Keratinocyte (primary cell): ENCODE measurements around the gene SHD. TPM values are rescaled to one million over a fixed set of nuclear protein-coding genes. Genes with fewer than 3 reads are reported as not detected.

Experiments
- DNase-seq: peaks from one replicate; pipeline ENCODE4 v3.0.0-alpha.2; 2011; ENCODE audit warnings: low read depth, missing footprints, low spot score
- FAIRE-seq: peaks from 2 replicates; lab custom pipeline; 2011; peaks lifted over from hg19 to GRCh38; lab: Jason Lieb, UNC
- H2AFZ ChIP-seq: 2 replicates; pipeline ENCODE4 v1.6.0; 2012; ENCODE audit warnings: low read length, control low read depth, inconsistent platforms; ENCODE audit not compliant: control insufficient read depth
- H3K27ac ChIP-seq: 2 replicates; pipeline ENCODE4 v1.5.1; 2011; ENCODE audit warnings: low read length; ENCODE audit not compliant: control insufficient read depth, insufficient read depth
- H3K27me3 ChIP-seq: 3 replicates; pipeline ENCODE4 v1.6.0; 2011; ENCODE audit warnings: low read length; ENCODE audit not compliant: control insufficient read depth, insufficient read depth; ENCODE audit errors: extremely low read depth
- H3K36me3 ChIP-seq, 2 experiments: 2 replicates in 1 of 2; 3 replicates in 1 of 2; pipeline ENCODE4 v1.5.1; 2011; ENCODE audit warnings: low read length in 2 of 2, mild to moderate bottlenecking in 1 of 2; ENCODE audit not compliant: control insufficient read depth in 2 of 2, insufficient read depth in 2 of 2; ENCODE audit errors: extremely low read depth in 1 of 2
- H3K4me1 ChIP-seq: 3 replicates; pipeline ENCODE4 v1.5.1; 2011; ENCODE audit warnings: low read length; ENCODE audit not compliant: control insufficient read depth, insufficient read depth; ENCODE audit errors: extremely low read depth
- H3K4me2 ChIP-seq: 3 replicates; pipeline ENCODE4 v1.6.0; 2011; ENCODE audit warnings: low read depth, low read length; ENCODE audit not compliant: control insufficient read depth, insufficient read depth; ENCODE audit errors: extremely low read depth
- H3K4me3 ChIP-seq, 3 experiments: fragments of 200-600 bp in 1 of 3; sonication (generic) in 1 of 3; 2 replicates in 2 of 3; 3 replicates in 1 of 3; pipeline ENCODE4 v1.5.1; 2011 to 2016; ENCODE audit warnings: low read length in 3 of 3, mild to moderate bottlenecking in 3 of 3, control low read depth in 2 of 3, inconsistent platforms in 1 of 3, low read depth in 1 of 3, mixed read lengths in 1 of 3, mixed run types in 1 of 3, moderate library complexity in 1 of 3; ENCODE audit not compliant: control insufficient read depth in 2 of 3, insufficient read depth in 2 of 3; ENCODE audit errors: extremely low read depth in 1 of 3
- H3K79me2 ChIP-seq: 2 replicates; pipeline ENCODE4 v1.6.0; 2012; ENCODE audit warnings: low read length; ENCODE audit not compliant: control insufficient read depth, insufficient read depth
- H3K9ac ChIP-seq: 3 replicates; pipeline ENCODE4 v1.6.0; 2011; ENCODE audit warnings: low read length; ENCODE audit not compliant: control insufficient read depth, insufficient read depth; ENCODE audit errors: extremely low read depth
- H3K9me1 ChIP-seq: 3 replicates; pipeline ENCODE4 v1.6.0; 2011; ENCODE audit warnings: low read length; ENCODE audit not compliant: control insufficient read depth, insufficient read depth; ENCODE audit errors: extremely low read depth
- H3K9me3 ChIP-seq: 2 replicates; pipeline ENCODE4 v1.5.1; 2012; ENCODE audit warnings: low read depth, low read length; ENCODE audit not compliant: control insufficient read depth
- H4K20me1 ChIP-seq: 3 replicates; pipeline ENCODE4 v1.6.0; 2011; ENCODE audit warnings: low read length; ENCODE audit not compliant: control insufficient read depth, insufficient read depth; ENCODE audit errors: extremely low read depth
- CTCF ChIP-seq, 3 experiments: IDR thresholded peaks in 1 of 3; conservative IDR thresholded peaks in 1 of 3; optimal IDR thresholded peaks in 1 of 3; 2 replicates in 2 of 3; 3 replicates in 1 of 3; pipeline versions ENCODE3 to v1.5.1; 2011; ENCODE audit warnings: low read length in 3 of 3, mild to moderate bottlenecking in 3 of 3, moderate library complexity in 2 of 3, control low read depth in 1 of 3, inconsistent platforms in 1 of 3; ENCODE audit not compliant: insufficient read depth in 2 of 3; ENCODE audit errors: extremely low read depth in 1 of 3
- EZH2 ChIP-seq: IDR thresholded peaks from one replicate; pipeline ENCODE4 v1.6.1; 2012; ENCODE audit warnings: inconsistent platforms, mild to moderate bottlenecking, low read length, moderate library complexity
- dilution Hi-C: fragments of 300-500 bp; cut with MboI; formaldehyde crosslinking; loops from one replicate; pipeline ENCODE4 v1.7.0; 2020; ENCODE audit warnings: low sequenced_read_pairs; ENCODE audit not compliant: extremely low pct_ligation_motif_present
- polyA plus RNA-seq, 5 experiments: library from polyadenylated mRNA; depleted of rRNA in 3 of 5; stranded (reverse) in 3 of 5; stranded (forward) in 1 of 5; unstranded in 1 of 5; fragments of >200 nt; gene quantifications; 1 replicate in 1 of 5; 2 replicates in 3 of 5; 3 replicates in 1 of 5; pipeline versions ENCODE4 v1.2.1 to v1.2.3, GENCODE V29; 2011 to 2012; ENCODE audit warnings: missing spikeins in 2 of 5, low read depth in 1 of 5, low replicate concordance in 1 of 5

Gene SHD
- polyA plus RNA-seq, 1 donor (not counting 4 experiments of a cell fraction or from before 2014, with no cell fraction given), result not detected

GRCh38 chr19:4267901-4268815 is 10.9 kb upstream of the SHD start:
- H4K20me1 ChIP-seq, result peaks cover 3% of the 10 kb centered on the region
- no peak overlapping the region for H3K4me3 ChIP-seq
- H3K36me3 ChIP-seq, result peaks cover 12% of the 10 kb centered on the region in 2 experiments
- no peaks in the 10 kb centered on the region for H3K79me2 ChIP-seq
- H3K9me3 ChIP-seq, result peaks cover 1% of the 10 kb centered on the region
- FAIRE-seq (no peak), DNase-seq (no peak)
- dilution Hi-C loops, result no loop called here
- no peak overlapping the region for H3K4me2 ChIP-seq
- H3K4me1 ChIP-seq, result no peaks in the 10 kb centered on the region
- H3K9ac ChIP-seq, result no peak overlapping the region
- no peak overlapping the region for H3K27ac ChIP-seq
- TF ChIP-seq CTCF (optimal IDR thresholded peaks at IDR 0.05 in 1 of 3, IDR thresholded peaks at IDR 0.05 in 1 of 3, conservative IDR thresholded peaks at IDR 0.05 in 1 of 3; ENCODE audit: extremely low read depth in 1 of 3, insufficient read depth in 2 of 3, low read length in 3 of 3) (no peak), EZH2 (no peak)
- H2AFZ ChIP-seq, result no peak overlapping the region
- H3K9me1 ChIP-seq, result no peaks in the 10 kb centered on the region
- no peaks in the 10 kb centered on the region for H3K27me3 ChIP-seq

- Histone ChIP-seq H3K9ac (no peak overlapping the region), H3K4me3 (no peak overlapping the region), H2AFZ (no peak overlapping the region), H3K79me2 (no peaks in the 10 kb centered on the region), H3K36me3 (peaks cover 11 to 12% of the 10 kb centered on the region in 2 experiments), H3K4me1 (no peaks in the 10 kb centered on the region), H4K20me1 (peaks cover 3% of the 10 kb centered on the region), H3K27ac (no peak overlapping the region), H3K4me2 (no peak overlapping the region), H3K27me3 (no peaks in the 10 kb centered on the region), H3K9me3 (peaks cover 1% of the 10 kb centered on the region), H3K9me1 (no peaks in the 10 kb centered on the region)
- DNase-seq (no peak), FAIRE-seq (no peak)
- TF ChIP-seq EZH2, result no peak
- peak in 1 of 3 experiments; percentile 4 for TF ChIP-seq CTCF (optimal IDR thresholded peaks at IDR 0.05 in 1 of 3, IDR thresholded peaks at IDR 0.05 in 1 of 3, conservative IDR thresholded peaks at IDR 0.05 in 1 of 3; ENCODE audit: extremely low read depth in 1 of 3, insufficient read depth in 2 of 3, low read length in 3 of 3)
- dilution Hi-C loops, result no loop called here
Measured at GRCh38 chr19:4268816-4269430, 10.1 kb upstream of the SHD start.
